ENCODE measurements around the gene CACNA2D4. TPM values are rescaled to one million over a fixed set of nuclear protein-coding genes. Genes with fewer than 3 reads are reported as not detected.

The CACNA2D4 gene
- total RNA-seq, 1 experiment from 2014 or later: 1.7 TPM

- no peaks in the 10 kb centered on the region for H3K9me3 ChIP-seq (ENCODE audit: control insufficient read depth in 1 of 2, insufficient read depth in 1 of 2, low read depth in 1 of 2, low read length in 2 of 2)
- DNase-seq (ENCODE audit: low read depth, low spot score) (no peak), ATAC-seq (no peak)
- no peak overlapping the region for H3K4me3 ChIP-seq (replicated peaks in 1 of 2; ENCODE audit: low read depth in 1 of 2, low read length in 2 of 2)
- no peaks in the 10 kb centered on the region for H3K27me3 ChIP-seq (ENCODE audit: insufficient read depth, low read length)
- H3K79me2 ChIP-seq (ENCODE audit: insufficient read depth, low read length): no peaks in the 10 kb centered on the region
- TF ChIP-seq MAX (IDR thresholded peaks at IDR 0.05): no peak
- TF ChIP-seq RAD21 (IDR thresholded peaks at IDR 0.05; ENCODE audit: low read depth): no peak
- no peak for TF ChIP-seq YY1 (IDR thresholded peaks at IDR 0.05; ENCODE audit: extremely low read depth, insufficient replicate concordance, low read depth, low read length)
- TF ChIP-seq ZFX (IDR thresholded peaks at IDR 0.05): no peak
- TF ChIP-seq, protein P1, sequence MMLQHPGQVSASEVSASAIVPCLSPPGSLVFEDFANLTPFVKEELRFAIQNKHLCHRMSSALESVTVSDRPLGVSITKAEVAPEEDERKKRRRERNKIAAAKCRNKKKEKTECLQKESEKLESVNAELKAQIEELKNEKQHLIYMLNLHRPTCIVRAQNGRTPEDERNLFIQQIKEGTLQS (IDR thresholded peaks at IDR 0.05): no peak
- TF ChIP-seq SIN3A (IDR thresholded peaks at IDR 0.05; ENCODE audit: low read depth): no peak
- no peak for TF ChIP-seq POLR2AphosphoS5 (IDR thresholded peaks at IDR 0.05; ENCODE audit: low read depth, low read length)
- TF ChIP-seq, protein P2, sequence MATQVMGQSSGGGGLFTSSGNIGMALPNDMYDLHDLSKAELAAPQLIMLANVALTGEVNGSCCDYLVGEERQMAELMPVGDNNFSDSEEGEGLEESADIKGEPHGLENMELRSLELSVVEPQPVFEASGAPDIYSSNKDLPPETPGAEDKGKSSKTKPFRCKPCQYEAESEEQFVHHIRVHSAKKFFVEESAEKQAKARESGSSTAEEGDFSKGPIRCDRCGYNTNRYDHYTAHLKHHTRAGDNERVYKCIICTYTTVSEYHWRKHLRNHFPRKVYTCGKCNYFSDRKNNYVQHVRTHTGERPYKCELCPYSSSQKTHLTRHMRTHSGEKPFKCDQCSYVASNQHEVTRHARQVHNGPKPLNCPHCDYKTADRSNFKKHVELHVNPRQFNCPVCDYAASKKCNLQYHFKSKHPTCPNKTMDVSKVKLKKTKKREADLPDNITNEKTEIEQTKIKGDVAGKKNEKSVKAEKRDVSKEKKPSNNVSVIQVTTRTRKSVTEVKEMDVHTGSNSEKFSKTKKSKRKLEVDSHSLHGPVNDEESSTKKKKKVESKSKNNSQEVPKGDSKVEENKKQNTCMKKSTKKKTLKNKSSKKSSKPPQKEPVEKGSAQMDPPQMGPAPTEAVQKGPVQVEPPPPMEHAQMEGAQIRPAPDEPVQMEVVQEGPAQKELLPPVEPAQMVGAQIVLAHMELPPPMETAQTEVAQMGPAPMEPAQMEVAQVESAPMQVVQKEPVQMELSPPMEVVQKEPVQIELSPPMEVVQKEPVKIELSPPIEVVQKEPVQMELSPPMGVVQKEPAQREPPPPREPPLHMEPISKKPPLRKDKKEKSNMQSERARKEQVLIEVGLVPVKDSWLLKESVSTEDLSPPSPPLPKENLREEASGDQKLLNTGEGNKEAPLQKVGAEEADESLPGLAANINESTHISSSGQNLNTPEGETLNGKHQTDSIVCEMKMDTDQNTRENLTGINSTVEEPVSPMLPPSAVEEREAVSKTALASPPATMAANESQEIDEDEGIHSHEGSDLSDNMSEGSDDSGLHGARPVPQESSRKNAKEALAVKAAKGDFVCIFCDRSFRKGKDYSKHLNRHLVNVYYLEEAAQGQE (IDR thresholded peaks at IDR 0.05; ENCODE audit: low read depth): no peak
- TF ChIP-seq EZH2 (IDR thresholded peaks at IDR 0.05): no peak
- H3K9ac ChIP-seq (ENCODE audit: low read length): no peak overlapping the region
- H4K20me1 ChIP-seq (ENCODE audit: insufficient read depth): no peaks in the 10 kb centered on the region
- no peak overlapping the region for H3K27ac ChIP-seq (ENCODE audit: low read depth, low read length)
- ChIA-PET CTCF (interaction anchor here (0.8 kb wide), 1 partner anchor 179 kb away, joined by 3 read pairs; no protein-coding TSS in a partner anchor), RAD21 (ENCODE audit: low non-redundant PET in 1 of 2, low total read pairs in 2 of 2, uncharacterized antibody in 2 of 2, unreplicated experiment in 2 of 2) (no interaction called here), POLR2A (no interaction called here)
- no peaks in the 10 kb centered on the region for H3K36me3 ChIP-seq (ENCODE audit: control insufficient read depth in 1 of 2, insufficient read depth in 2 of 2, low read length in 2 of 2)
- intact Hi-C loops (cut with micrococcal nuclease): no loop called here
- H3K4me2 ChIP-seq (ENCODE audit: low read length): no peak overlapping the region
- H2AFZ ChIP-seq (ENCODE audit: low read depth, low read length, poor library complexity, severe bottlenecking): no peak overlapping the region
- no TSS peak for BruUV-seq (replicated peaks)
- H3K4me1 ChIP-seq (ENCODE audit: control insufficient read depth in 1 of 2, insufficient read depth in 2 of 2, low read length in 2 of 2): peaks cover 0 to 4% of the 10 kb centered on the region in 2 experiments; a peak in 1 of 4 replicates
- no peaks in the 10 kb centered on the region for H3K9me2 ChIP-seq (ENCODE audit: insufficient read depth)
Observed at GRCh38 chr12:1814266-1814665, 104.2 kb downstream of the CACNA2D4 start.
